GM10266 (cell line): ENCODE data around the gene PMVK.

Experiments
- DNase-seq: peaks from one replicate; pipeline ENCODE4 v3.0.0; 2012; ENCODE audit errors: extremely low spot score
- TF ChIP-seq, protein P1 (sequence below): IDR thresholded peaks from 2 replicates; pipeline ENCODE4 v1.5.1; 2012; ENCODE audit warnings: mild to moderate bottlenecking, low read depth; ENCODE audit not compliant: control insufficient read depth, insufficient read depth; ENCODE audit errors: missing control alignments

PMVK gene

DNA sequence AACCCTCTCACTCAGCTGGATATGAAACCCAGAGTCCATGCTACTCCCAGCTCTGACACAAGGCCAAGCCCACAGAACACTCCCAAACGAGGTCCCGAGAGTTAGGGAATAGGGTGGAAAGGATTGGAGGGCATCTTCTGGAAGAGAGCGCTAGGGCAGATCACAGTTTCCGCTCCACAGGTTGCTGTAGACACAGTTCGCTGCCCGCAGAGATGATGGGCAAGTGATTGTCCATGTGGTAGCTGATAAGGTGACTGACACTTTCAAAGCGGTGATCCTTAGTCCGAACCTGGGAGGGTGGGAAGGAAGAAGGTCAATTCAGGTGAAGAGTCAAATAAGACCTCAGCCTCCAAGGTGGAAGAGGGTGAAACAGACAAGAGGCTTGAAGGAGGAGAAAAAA, 27.1 kb upstream of the PMVK start:
- TF ChIP-seq, protein P1, sequence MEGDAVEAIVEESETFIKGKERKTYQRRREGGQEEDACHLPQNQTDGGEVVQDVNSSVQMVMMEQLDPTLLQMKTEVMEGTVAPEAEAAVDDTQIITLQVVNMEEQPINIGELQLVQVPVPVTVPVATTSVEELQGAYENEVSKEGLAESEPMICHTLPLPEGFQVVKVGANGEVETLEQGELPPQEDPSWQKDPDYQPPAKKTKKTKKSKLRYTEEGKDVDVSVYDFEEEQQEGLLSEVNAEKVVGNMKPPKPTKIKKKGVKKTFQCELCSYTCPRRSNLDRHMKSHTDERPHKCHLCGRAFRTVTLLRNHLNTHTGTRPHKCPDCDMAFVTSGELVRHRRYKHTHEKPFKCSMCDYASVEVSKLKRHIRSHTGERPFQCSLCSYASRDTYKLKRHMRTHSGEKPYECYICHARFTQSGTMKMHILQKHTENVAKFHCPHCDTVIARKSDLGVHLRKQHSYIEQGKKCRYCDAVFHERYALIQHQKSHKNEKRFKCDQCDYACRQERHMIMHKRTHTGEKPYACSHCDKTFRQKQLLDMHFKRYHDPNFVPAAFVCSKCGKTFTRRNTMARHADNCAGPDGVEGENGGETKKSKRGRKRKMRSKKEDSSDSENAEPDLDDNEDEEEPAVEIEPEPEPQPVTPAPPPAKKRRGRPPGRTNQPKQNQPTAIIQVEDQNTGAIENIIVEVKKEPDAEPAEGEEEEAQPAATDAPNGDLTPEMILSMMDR, result no peak
- DNase-seq, result no peak

DNA sequence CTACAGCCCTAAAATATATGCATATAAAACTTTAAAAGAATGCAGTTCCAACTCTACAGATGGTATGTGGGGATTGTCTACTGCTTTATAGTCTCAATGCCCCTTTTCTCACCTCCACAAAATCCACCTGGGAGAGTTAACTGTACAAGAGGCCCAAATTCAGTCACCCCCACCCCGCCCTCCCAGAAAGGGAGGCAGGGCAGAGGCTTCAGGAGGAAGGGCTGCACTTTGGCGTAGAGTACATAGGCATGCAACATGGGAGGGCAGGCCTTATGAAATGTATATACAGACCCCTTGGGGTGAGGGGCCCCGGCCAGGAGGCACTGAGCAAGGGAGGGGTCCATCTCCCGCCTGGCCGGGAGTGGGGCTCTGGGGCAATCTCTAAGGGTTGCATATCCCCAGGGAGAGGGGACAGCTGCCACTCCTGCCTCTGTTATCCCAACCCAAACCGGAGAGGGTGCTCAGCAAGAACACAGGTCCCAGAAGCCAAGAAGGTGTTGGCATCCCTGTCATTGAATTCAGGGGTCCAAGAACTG, 26.3 kb upstream of the PMVK start:
- TF ChIP-seq, protein P1, result no peak
- no peak for DNase-seq

DNA sequence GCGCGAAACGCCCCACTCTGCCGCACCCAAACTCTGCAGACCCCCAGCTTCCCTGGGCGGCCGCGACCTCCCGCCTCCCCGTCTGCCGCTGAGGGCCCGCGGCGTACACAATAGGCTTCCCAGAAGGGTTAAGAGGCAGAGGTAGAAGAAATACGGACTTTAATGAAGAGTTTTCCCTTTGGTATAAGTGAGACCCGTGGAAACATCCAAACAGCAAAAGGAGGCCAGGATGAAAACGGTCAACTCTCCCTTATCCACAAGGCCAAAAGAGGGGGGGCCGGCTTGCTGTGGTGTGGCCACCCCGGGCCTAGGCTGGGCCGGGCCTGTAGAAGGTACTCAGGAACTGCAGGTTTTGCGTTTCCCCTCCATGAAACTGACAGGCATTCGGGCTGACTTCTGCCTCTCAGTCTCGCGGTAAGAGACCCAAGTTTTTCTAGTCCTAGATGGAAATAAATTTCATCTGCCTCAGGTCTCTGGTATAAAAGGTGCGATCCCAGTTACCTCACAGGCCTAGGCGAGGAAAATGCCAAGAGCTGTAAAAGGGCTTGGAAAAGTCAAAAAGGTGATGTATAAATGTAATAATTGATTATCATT, 25.7 kb upstream of the PMVK start:
- peak; percentile 47 for DNase-seq
- TF ChIP-seq, protein P1, result no peak

DNA sequence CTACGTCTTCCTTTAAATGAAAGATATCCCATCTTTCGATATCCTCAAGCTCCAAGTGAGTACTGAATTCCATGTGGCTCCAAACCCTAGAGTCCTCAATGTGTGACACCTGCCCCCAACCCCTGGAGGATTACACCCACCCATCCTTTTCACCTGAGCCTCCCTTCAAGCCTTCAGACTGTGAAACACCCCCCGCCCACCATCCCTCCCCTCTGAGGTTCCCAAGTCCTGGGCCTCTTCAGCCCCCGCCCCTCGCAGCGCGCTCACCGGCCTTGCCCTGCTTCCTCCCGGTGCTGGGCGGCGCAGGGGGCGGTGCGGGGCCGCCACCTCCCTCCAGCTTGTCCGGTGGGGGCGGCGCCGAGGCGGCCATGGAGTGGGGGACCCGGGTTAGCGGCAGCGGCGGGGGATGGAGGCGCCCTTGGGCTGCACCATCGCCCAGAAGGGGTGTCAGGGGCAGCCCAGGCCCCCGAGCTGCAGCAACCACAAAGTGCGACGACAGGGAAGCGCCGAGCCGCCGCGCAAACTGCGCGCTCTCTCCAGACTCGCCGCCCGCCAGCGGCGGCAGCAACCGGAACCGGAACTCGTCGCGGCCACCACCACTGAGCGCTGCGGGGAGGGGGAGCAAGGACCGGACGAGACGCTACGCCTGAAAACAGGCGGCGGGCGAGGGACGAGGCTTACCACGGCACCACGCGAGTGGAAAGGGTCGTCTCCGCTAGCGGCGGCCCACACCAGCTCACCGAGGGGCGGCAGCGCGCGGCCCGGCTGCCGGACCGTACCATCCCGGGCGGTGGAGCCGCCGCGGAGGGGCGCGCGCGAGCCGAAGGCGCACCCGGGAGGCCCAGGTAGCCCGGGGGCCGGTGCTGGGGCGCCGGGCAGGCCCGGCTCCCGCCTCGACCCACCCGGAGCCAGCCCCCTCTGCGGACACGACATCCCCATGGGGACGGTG, 25.0 kb upstream of the PMVK start, which contains the start of gene PYGO2:
Gene PYGO2, minus strand, starts transcription at position 576 of the 949 bp plus-strand sequence. Its CDS starts 206 bp downstream, at position 370.
- DNase-seq, result peak; percentile 91
- TF ChIP-seq, protein P1, result peak; percentile 71

DNA sequence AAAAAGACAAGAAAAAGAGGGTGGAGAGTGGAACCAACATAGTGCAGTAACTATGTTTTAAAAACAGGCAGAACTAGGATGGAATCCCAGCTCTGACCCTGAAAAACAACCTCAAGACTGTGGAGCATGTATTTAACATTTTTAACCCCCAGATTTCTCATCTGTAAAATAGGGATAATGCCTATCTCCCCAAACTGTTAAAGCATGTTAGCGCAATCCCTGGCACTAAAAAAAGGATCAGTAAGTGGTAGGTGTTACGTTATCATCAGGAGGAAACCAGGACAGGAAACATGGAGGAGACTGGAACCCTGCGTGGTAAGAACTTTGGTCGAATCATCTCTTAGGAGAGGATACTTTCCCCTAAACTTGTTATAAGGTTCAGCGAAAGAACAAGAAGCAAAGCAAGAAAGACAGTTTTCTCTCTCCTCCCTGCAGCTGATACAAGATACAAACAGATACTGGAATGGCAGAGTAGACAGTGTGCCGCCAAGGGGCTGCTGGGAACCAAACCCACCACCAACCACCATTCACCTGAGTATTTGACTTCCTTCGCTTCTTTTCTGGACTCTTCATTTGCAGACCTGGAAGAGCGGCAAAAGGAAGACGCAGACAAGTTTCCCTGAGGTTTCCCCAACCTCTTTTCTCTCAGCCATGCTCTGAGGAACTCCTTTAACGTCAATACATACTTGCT, 24.1 kb upstream of the PMVK start:
- DNase-seq, result no peak

DNA sequence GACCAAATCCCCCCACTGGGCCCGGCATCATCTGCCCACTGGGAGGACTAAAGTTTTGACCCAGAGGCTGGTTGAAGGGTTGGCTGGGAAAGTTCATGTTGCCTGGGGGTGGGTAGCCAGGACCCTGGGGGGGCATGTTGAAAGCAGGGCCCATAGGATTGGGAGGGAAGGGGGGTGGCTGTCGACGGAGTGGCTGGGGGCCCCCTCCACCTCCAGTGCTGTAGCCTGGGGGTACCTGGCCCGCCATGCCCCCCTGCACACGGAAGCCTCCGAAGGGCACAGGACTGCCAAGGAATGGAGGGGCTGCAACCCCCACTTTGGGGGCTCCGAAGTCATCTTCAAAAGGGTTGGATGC, 22.9 kb upstream of the PMVK start:
- no peak for DNase-seq

More for the DNA sequence above, 24.1 kb upstream of the PMVK start:
- TF ChIP-seq, protein P1, result no peak

More for the DNA sequence above, 22.9 kb upstream of the PMVK start:
- TF ChIP-seq, protein P1, result no peak
